HG03159 (cell line): Measurements from ENCODE around the gene DEDD2.

Experiments
- ATAC-seq: cut with Tn5 transposase; IDR thresholded peaks from one replicate; pipeline ENCODE4 v1.9.1; 2021; ENCODE audit warnings: mild to moderate bottlenecking, moderate library complexity; ENCODE audit not compliant: unreplicated experiment

The DEDD2 gene

GRCh38 chr19:42151782-42152684 is 65.4 kb downstream of the DEDD2 start:
- no peak for ATAC-seq

- no peak for ATAC-seq
These were observed 66.5 kb downstream of the DEDD2 start for GRCh38 chr19:42150911-42151361.

- no peak for ATAC-seq
These were observed 67.1 kb downstream of the DEDD2 start for GRCh38 chr19:42150364-42150763.

- ATAC-seq, result no peak
These were observed 67.9 kb downstream of the DEDD2 start for GRCh38 chr19:42149447-42150202.
